Body of pancreas (tissue), 4 donors: ENCODE measurements around the gene VCP.

Experiments used
- POLR2A ChIP-seq, 3 donors: fragments of 450-650 bp; IDR thresholded peaks; one replicate each; pipeline ENCODE4 v1.6.1; 2016; ENCODE audit warnings: antibody characterized with exemption in 3 of 3, mild to moderate bottlenecking in 2 of 3
- TF ChIP-seq, protein P1 (sequence below), 7 experiments: fragments of 450-650 bp in 4 of 7; fragments of 200-600 bp in 3 of 7; sonication (generic) in 3 of 7; IDR thresholded peaks; one replicate each; pipeline ENCODE4 v1.5.1; 2016 to 2019; ENCODE audit warnings: antibody characterized with exemption in 7 of 7

GRCh38 chr9:35074141-35074540, 1.7 kb upstream of the VCP start:
- TF ChIP-seq, protein P1, sequence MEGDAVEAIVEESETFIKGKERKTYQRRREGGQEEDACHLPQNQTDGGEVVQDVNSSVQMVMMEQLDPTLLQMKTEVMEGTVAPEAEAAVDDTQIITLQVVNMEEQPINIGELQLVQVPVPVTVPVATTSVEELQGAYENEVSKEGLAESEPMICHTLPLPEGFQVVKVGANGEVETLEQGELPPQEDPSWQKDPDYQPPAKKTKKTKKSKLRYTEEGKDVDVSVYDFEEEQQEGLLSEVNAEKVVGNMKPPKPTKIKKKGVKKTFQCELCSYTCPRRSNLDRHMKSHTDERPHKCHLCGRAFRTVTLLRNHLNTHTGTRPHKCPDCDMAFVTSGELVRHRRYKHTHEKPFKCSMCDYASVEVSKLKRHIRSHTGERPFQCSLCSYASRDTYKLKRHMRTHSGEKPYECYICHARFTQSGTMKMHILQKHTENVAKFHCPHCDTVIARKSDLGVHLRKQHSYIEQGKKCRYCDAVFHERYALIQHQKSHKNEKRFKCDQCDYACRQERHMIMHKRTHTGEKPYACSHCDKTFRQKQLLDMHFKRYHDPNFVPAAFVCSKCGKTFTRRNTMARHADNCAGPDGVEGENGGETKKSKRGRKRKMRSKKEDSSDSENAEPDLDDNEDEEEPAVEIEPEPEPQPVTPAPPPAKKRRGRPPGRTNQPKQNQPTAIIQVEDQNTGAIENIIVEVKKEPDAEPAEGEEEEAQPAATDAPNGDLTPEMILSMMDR (IDR thresholded peaks at IDR 0.05), result no peak
- TF ChIP-seq POLR2A (IDR thresholded peaks at IDR 0.05), result no peak
